GM12878 (cell line): ENCODE measurements around the gene AK8.

ENCODE experiments used
- ATF7 ChIP-seq: fragments of 450-650 bp; IDR thresholded peaks from 2 replicates; pipeline ENCODE4 v1.6.1; 2016; ENCODE audit warnings: low read depth, mild to moderate bottlenecking
- SP1 ChIP-seq: IDR thresholded peaks from one replicate; pipeline ENCODE4 v1.6.1; 2011; ENCODE audit warnings: low read depth, low read length
- ZNF207 ChIP-seq: fragments of 450-650 bp; IDR thresholded peaks from 2 replicates; pipeline ENCODE4 v1.6.1; 2014; ENCODE audit warnings: antibody characterized with exemption, mild to moderate bottlenecking, borderline replicate concordance
- TF ChIP-seq, protein P1 (sequence below): IDR thresholded peaks from 2 replicates; pipeline ENCODE4 v1.6.1; 2012; ENCODE audit warnings: low read length, inconsistent platforms
- TF ChIP-seq, protein P2 (sequence below), 3 experiments: IDR thresholded peaks in 2 of 3; conservative IDR thresholded peaks in 1 of 3; 2 replicates each; pipeline ENCODE4 v1.5.1; 2011; ENCODE audit warnings: low read depth in 3 of 3, low read length in 3 of 3, mild to moderate bottlenecking in 3 of 3, control low read depth in 2 of 3, moderate library complexity in 2 of 3, inconsistent platforms in 1 of 3, mixed read lengths in 1 of 3; ENCODE audit not compliant: control insufficient read depth in 2 of 3, insufficient read depth in 1 of 3; ENCODE audit errors: extremely low read depth in 1 of 3

DNA sequence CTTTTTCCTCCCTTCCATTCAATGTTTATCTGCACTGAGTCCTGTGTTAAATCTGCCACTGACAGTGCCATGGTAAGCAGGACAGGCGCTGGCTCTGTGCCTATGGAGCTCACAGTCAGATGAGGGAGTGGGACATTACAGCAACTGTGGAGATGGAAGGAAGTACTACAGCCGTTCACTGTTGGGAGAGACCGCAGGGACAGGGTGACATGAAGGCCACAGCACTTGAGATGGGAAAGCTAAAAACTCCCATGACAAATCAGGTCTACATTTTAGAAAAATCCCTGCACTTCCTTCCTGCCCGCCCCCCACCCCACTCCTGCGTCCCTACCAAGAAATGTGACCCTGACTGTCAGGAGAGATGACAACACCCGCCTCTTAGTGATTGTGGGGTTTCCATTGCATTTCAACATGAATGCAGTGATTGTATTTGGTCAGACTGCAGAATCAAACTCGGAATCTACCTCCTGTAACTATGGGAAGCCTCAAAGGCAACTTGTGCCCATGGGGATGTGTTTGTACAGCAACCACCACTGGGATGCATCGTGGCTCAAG lies 151.4 kb downstream of the AK8 start:
- TF ChIP-seq, protein P1, sequence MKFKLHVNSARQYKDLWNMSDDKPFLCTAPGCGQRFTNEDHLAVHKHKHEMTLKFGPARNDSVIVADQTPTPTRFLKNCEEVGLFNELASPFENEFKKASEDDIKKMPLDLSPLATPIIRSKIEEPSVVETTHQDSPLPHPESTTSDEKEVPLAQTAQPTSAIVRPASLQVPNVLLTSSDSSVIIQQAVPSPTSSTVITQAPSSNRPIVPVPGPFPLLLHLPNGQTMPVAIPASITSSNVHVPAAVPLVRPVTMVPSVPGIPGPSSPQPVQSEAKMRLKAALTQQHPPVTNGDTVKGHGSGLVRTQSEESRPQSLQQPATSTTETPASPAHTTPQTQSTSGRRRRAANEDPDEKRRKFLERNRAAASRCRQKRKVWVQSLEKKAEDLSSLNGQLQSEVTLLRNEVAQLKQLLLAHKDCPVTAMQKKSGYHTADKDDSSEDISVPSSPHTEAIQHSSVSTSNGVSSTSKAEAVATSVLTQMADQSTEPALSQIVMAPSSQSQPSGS: no peak
- TF ChIP-seq, protein P2, sequence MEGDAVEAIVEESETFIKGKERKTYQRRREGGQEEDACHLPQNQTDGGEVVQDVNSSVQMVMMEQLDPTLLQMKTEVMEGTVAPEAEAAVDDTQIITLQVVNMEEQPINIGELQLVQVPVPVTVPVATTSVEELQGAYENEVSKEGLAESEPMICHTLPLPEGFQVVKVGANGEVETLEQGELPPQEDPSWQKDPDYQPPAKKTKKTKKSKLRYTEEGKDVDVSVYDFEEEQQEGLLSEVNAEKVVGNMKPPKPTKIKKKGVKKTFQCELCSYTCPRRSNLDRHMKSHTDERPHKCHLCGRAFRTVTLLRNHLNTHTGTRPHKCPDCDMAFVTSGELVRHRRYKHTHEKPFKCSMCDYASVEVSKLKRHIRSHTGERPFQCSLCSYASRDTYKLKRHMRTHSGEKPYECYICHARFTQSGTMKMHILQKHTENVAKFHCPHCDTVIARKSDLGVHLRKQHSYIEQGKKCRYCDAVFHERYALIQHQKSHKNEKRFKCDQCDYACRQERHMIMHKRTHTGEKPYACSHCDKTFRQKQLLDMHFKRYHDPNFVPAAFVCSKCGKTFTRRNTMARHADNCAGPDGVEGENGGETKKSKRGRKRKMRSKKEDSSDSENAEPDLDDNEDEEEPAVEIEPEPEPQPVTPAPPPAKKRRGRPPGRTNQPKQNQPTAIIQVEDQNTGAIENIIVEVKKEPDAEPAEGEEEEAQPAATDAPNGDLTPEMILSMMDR (IDR thresholded peaks at IDR 0.05 in 2 of 3, conservative IDR thresholded peaks at IDR 0.05 in 1 of 3; ENCODE audit: control insufficient read depth in 2 of 3, extremely low read depth in 1 of 3, insufficient read depth in 1 of 3, low read depth in 3 of 3, low read length in 3 of 3): no peak
- TF ChIP-seq ATF7 (no peak), SP1 (no peak), ZNF207 (no peak)
